ENCODE results near the gene PALLD.

Gene PALLD

GRCh38 chr4:168658751-168659150, 161.9 kb downstream of the PALLD start:
- TF ChIP-seq CTCF (IDR thresholded peaks at IDR 0.05; ENCODE audit: borderline replicate concordance, control extremely low read depth, extremely low read depth, insufficient read depth, missing control alignments), result no peak
- no peak for DNase-seq (ENCODE audit: low spot score)
- in situ Hi-C loops (cut with MboI; ENCODE audit: low sequenced_read_pairs, unreplicated experiment), result no loop called here

GRCh38 chr4:168659741-168660465, 163.1 kb downstream of the PALLD start:
- in situ Hi-C loops (cut with MboI; ENCODE audit: low sequenced_read_pairs, unreplicated experiment), result no loop called here
- no peak for DNase-seq (ENCODE audit: low spot score)
- TF ChIP-seq CTCF (IDR thresholded peaks at IDR 0.05; ENCODE audit: borderline replicate concordance, control extremely low read depth, extremely low read depth, insufficient read depth, missing control alignments), result no peak

DNA sequence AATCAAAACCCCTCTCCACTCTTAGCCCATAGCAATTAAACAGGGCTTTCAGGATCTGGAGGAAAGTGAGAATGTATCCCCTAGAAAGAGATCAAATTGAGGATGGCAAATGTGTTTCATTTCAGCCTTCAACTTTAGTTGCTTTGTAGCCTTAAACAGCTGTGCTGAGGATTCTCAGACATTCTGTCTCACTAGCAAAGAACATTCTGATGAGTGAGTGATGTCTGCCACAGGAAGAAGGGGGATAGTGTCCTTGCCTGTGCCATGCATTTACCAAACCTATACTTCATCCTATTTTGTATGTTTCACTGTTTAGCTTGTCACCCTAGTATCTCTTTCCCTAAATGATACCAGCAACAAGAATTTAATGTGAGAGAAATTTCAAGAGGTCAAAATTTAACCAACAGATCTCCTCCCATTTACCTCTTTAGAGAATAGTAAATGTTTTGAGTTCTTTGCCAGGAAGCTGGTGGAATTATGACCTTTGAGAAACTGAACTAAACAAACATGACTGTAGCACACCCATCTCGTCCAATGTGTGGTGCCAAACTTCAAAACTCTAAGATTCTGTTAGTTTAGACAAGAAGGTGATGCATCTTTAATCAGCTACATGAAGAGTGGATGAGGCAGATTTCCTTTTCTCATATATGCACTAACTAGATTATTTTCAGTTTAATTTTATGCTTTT, 165.6 kb downstream of the PALLD start:
- TF ChIP-seq CTCF (IDR thresholded peaks at IDR 0.05; ENCODE audit: borderline replicate concordance, control extremely low read depth, extremely low read depth, insufficient read depth, missing control alignments), result no peak
- in situ Hi-C loops (cut with MboI; ENCODE audit: low sequenced_read_pairs, unreplicated experiment), result no loop called here
- no peak for DNase-seq (ENCODE audit: low spot score)

DNA sequence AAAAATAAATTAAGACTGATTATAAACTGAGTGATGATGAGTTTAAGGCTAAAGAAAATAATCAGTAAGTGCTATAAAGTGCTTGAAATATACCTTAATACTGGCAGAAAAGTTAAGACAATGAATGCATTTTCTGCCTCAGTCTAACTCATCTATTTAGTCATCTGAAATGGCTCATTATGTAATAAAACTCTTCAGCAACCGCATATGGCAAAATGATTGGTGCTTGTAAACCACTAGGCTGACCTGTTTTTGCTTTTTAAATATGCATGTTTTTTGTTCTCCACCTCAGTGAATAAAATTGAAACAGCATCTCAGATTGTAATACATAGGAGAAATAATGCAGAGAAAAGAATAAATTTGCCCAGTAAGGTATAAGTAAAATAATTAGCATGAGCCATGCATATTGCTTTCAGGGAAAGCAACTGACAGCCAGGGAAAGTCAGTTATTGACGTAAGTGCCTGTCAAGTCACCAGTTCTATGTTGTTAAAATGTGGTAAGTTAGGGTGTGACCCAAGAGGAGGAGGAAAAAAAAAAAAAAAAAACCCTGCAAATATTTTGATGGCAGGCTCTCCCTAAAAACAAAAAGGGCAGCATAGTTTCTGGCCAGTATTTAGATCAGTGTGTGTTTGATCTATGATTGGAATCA, 167.5 kb downstream of the PALLD start:
- TF ChIP-seq CTCF (IDR thresholded peaks at IDR 0.05; ENCODE audit: borderline replicate concordance, control extremely low read depth, extremely low read depth, insufficient read depth, missing control alignments), result no peak
- in situ Hi-C loops (cut with MboI; ENCODE audit: low sequenced_read_pairs, unreplicated experiment), result no loop called here
- no peak for DNase-seq (ENCODE audit: low spot score)

DNA sequence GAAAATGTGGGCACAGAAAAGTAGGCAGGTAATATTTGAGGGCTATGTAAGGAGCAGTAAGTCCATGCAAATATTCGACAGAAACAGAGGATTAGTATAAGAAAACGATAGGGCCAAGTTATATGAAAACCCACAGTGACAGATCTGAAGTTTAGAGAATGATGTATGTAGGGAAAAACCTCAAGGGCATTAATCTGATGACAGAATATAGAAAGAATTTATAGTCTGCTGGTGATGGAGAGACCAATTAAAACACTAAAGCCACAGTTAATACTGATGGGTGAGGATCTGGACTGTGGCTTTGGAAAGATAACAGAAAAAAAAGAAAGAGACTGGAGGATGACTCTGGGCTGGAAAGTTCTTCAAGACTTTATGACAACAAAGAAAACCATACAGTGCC, 169.7 kb downstream of the PALLD start:
- no peak for DNase-seq (ENCODE audit: low spot score)
- no peak for TF ChIP-seq CTCF (IDR thresholded peaks at IDR 0.05; ENCODE audit: borderline replicate concordance, control extremely low read depth, extremely low read depth, insufficient read depth, missing control alignments)
- in situ Hi-C loops (cut with MboI; ENCODE audit: low sequenced_read_pairs, unreplicated experiment), result no loop called here

GRCh38 chr4:168667376-168667775, 170.5 kb downstream of the PALLD start:
- DNase-seq (ENCODE audit: low spot score), result no peak
- in situ Hi-C loops (cut with MboI; ENCODE audit: low sequenced_read_pairs, unreplicated experiment), result no loop called here
- TF ChIP-seq CTCF (IDR thresholded peaks at IDR 0.05; ENCODE audit: borderline replicate concordance, control extremely low read depth, extremely low read depth, insufficient read depth, missing control alignments), result no peak

Measured in GM13976 (cell line).